Stimulated activated naive CD8-positive, alpha-beta T cell treated with anti-CD3 and anti-CD28 coated beads, Interleukin-15, Interleukin-2, amounts not matched to agents 100 ng/mL and 50 ng/mL, for 24 hours (primary cell): ENCODE measurements around the gene HRNR.

Experiments
- H3K27ac Mint-ChIP-seq: one replicate; pipeline ENCODE4 v1.8.0; 2021; ENCODE audit warnings: mild to moderate bottlenecking, mixed read lengths
- H3K27me3 Mint-ChIP-seq: one replicate; pipeline ENCODE4 v1.8.0; 2021; ENCODE audit warnings: mixed read lengths
- H3K36me3 Mint-ChIP-seq: one replicate; pipeline ENCODE4 v1.8.0; 2021; ENCODE audit warnings: low read depth, mixed read lengths
- H3K4me1 Mint-ChIP-seq: one replicate; pipeline ENCODE4 v1.8.0; 2021; ENCODE audit warnings: low read depth, mixed read lengths
- H3K4me3 Mint-ChIP-seq: one replicate; pipeline ENCODE4 v1.8.0; 2021; ENCODE audit warnings: mild to moderate bottlenecking, mixed read lengths
- H3K9me3 Mint-ChIP-seq: one replicate; pipeline ENCODE4 v1.8.0; 2021; ENCODE audit warnings: mixed read lengths

HRNR gene

DNA sequence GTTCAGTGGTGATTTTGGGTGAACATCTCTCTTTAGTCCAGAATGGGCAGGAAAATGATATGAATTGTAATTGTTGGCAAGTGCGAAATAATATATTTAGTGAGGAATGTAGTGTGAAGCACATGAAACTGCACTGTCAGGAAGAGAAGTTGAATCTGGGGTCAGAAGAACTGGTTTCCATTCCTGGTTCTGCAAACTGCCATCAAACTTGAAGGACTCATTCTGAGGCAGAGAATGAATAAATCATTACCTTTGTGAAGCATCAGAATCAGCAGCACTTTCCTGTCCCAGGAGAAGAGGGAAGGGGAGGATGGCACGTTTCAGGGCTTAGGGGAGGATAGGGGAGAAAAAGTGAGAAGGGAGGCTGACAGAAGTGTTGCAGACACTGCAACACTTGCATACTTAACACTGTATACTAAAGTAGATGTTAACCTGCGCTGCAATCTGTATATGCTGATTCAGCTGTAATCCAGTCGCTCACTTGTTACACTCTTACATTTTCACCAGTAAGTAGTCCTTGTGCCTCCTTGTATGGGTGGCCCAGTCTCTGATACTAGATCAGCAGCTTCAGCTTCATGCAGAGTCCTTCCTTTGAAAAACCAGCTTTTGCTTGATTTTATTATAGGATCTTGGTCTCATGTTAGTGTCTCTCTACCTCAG lies 54.5 kb downstream of the HRNR start:
- no peaks in the 10 kb centered on the region for H3K27me3 Mint-ChIP-seq
- peaks cover 7% of the 10 kb centered on the region for H3K4me1 Mint-ChIP-seq
- no peaks in the 10 kb centered on the region for H3K9me3 Mint-ChIP-seq
- H3K27ac Mint-ChIP-seq, result no peak overlapping the region
- no peak overlapping the region for H3K4me3 Mint-ChIP-seq
- no peaks in the 10 kb centered on the region for H3K36me3 Mint-ChIP-seq

DNA sequence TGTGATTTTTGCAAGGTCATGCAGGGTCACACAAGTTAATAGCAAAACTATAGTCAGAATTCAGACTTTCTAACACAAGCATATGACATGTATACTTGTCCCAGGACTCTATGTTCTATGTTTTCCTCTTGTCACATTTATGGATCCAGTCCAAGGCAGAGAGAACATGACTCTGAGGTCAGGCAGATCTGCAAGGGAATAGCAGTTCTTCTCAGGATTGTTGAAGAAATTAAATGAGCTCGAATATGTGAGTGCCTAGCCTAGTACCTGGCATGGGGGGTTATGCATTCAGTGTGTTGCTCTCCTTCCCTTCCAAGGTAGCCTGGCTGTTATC lies 55.5 kb downstream of the HRNR start:
- peaks cover 7% of the 10 kb centered on the region for H3K4me1 Mint-ChIP-seq
- no peaks in the 10 kb centered on the region for H3K9me3 Mint-ChIP-seq
- H3K36me3 Mint-ChIP-seq, result no peaks in the 10 kb centered on the region
- H3K27ac Mint-ChIP-seq, result no peak overlapping the region
- peaks cover 6% of the 10 kb centered on the region for H3K27me3 Mint-ChIP-seq
- no peak overlapping the region for H3K4me3 Mint-ChIP-seq

DNA sequence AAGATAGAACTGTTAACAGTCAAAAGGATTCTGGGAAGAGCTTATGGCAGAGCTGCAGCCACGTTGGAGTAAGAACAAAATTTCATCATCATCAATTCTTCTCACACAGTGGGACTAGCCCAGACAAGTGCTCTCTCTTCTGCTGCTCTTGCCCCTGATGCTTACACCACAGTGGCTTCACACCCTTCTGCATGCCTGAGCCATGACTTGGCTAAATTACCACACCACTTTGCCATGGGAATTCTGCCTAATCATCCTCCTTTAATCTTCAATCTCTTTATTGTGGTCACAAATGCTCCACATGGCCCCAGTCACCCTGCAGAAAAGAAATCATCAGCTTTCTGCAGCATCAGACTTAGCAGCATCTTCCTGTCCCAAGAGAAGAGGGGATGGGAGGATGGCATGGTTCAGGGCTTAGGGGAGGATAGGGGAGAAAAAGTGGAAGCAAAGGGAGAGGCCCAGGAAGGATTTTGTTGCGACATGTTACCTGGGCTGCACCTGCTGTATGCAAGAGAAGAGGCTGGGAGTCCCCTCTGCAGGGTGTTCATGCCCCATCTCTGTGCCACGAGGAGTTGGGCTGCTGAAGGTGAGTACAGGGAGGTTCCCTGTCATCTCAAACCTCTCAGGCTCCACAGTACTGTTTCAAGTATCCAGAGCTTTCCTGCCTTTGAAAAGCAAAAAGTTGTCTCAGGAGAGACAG lies 56.0 kb downstream of the HRNR start:
- H3K9me3 Mint-ChIP-seq, result no peaks in the 10 kb centered on the region
- peaks cover 7% of the 10 kb centered on the region for H3K4me1 Mint-ChIP-seq
- H3K36me3 Mint-ChIP-seq, result no peaks in the 10 kb centered on the region
- H3K27me3 Mint-ChIP-seq, result peaks cover 6% of the 10 kb centered on the region
- no peak overlapping the region for H3K4me3 Mint-ChIP-seq
- no peak overlapping the region for H3K27ac Mint-ChIP-seq

DNA sequence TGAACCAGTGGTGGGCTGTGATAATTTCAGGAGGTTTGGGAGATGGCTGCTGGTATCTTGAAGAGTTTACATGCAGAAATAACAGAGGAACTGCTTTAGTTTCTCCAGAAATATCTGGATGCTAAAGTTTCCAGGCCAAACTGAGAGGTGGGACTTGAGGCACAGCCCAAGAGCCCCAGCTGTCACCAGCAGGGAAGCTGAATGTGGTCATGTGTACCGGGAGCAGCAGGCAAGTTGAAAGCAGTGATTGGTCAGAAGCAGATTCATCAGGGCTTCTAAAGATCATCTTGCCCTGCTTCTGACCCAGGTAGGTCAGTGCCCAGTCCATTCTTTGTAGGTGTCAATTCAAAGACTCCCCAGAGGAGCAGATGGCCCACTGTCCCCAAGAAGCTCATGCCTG lies 57.0 kb downstream of the HRNR start:
- no peak overlapping the region for H3K27ac Mint-ChIP-seq
- H3K36me3 Mint-ChIP-seq, result no peaks in the 10 kb centered on the region
- H3K4me3 Mint-ChIP-seq, result no peak overlapping the region
- peaks cover 7% of the 10 kb centered on the region for H3K4me1 Mint-ChIP-seq
- H3K27me3 Mint-ChIP-seq, result peaks cover 6% of the 10 kb centered on the region
- H3K9me3 Mint-ChIP-seq, result no peaks in the 10 kb centered on the region

DNA sequence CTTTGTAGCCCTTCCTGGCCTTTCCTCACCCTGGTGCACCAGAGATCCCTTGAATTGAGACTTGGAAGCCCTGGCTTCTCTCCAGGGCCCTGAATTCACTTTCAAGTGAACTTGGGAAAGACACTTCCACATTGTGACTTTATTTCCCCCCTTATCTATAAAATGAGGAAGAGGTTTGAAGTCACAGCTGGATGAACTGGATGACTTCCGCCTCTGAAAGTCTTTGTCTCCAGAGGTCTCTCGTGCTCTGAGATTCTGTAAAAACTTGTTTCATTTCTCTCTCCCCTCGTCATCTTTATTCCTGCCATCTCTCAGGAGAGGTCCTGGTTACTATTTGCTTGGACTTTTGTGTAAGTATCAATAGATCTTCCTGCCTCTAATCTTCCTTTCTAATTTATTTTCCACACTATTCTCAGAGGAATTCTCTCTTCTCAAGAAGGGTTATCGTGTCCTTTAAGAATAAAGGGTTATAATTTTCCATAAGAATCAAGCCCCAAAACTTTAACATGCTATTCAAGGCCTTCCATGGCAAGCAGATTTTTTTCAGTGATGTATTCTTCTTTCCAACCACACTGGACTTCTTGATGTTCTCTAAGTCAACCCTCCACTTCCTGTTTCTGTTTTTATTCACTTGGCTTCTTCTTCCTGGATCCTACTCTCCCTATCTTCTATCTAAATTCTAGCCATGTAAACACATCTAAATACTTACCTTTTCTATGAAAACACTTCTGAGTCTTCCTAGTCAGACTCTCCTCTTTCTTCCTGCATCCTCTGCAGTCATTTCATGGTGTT lies 58.5 kb downstream of the HRNR start:
- no peaks in the 10 kb centered on the region for H3K36me3 Mint-ChIP-seq
- H3K4me3 Mint-ChIP-seq, result no peak overlapping the region
- H3K27me3 Mint-ChIP-seq, result peaks cover 6% of the 10 kb centered on the region

DNA sequence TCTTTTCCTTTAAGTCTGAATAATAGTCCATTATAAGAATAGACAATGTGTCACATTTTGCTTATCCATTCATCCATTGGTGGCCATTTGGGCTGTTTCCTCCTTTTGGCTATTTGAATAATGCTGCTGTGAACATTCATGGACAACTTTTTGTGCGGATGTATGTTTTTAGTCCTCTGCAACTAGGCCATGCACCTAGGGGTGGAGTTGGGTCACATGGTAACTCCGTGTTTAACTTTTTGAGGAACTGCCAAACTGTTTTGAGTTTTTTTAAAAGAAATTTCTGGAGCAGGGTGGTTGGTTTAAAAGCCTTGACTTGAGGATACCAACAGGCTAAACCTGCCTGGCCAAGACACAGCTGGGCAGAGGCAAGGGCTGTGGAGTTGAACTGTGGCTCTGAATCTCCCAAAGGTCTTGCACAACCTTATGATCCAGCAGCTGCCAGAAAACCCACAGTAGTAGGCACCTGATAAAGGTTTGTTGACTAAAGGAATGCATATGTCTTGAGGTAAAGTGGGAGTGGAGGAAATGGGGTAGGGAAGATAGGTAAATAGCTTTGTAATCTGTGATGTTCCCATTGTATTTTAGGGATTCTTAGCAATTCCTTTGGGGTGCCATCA lies 59.4 kb downstream of the HRNR start:
- Mint-ChIP-seq H3K4me3 (no peak overlapping the region), H3K4me1 (peaks cover 7% of the 10 kb centered on the region), H3K27ac (no peak overlapping the region), H3K9me3 (no peaks in the 10 kb centered on the region), H3K27me3 (peaks cover 6% of the 10 kb centered on the region), H3K36me3 (no peaks in the 10 kb centered on the region)

More for the DNA sequence above, 58.5 kb downstream of the HRNR start:
- Mint-ChIP-seq H3K27ac (no peak overlapping the region), H3K9me3 (no peaks in the 10 kb centered on the region), H3K4me1 (peaks cover 7% of the 10 kb centered on the region)

DNA sequence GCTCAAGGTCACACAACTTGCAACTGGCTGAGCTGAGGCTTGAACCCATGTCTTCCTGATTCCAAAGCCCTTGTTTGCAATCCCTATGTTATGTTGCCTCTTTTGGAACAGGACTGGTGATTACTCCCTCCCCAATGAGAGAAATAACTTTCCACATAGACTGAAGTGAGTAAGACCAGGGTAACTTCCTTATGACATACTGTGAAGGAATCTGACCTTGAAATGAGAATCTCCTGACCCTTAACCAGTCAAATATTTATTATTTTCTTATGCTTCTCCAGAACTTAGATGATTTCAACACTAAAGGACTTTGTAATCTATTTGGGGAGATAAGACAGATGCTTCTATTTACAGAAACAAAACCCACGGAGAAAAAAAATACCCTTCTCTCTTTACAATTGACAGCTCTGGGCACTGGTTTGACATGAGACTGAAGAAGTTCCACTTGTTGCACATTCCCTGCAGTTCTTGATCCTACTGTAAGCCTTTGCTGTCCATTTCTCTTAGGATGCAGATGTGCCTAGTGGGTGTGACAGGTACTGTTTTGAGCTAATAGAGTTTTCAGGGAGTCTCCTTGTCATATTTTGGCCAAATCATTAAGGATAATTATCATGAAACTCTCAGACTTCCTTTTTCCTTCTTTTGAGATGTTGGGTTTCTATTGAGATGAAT lies 61.1 kb downstream of the HRNR start:
- H3K4me3 Mint-ChIP-seq, result no peak overlapping the region
- H3K9me3 Mint-ChIP-seq, result no peaks in the 10 kb centered on the region
- H3K27ac Mint-ChIP-seq, result no peak overlapping the region
- peaks cover 7% of the 10 kb centered on the region for H3K4me1 Mint-ChIP-seq
- H3K27me3 Mint-ChIP-seq, result peaks cover 6% of the 10 kb centered on the region
- no peaks in the 10 kb centered on the region for H3K36me3 Mint-ChIP-seq
